Left ventricle myocardium inferior (tissue), 1 donor: ENCODE results near the gene MARK1. TPM values are rescaled to one million over a fixed set of nuclear protein-coding genes. Genes with fewer than 3 reads are reported as not detected.

Experiments used
- DNase-seq: peaks from one replicate; pipeline ENCODE4 v3.0.0-alpha.2; 2020
- H3K27ac ChIP-seq: fragments of 200-600 bp; replicated peaks from 2 replicates; pipeline ENCODE4 v1.8.0; 2021
- H3K27me3 ChIP-seq: fragments of 200-600 bp; 2 replicates; pipeline ENCODE4 v1.8.0; 2021; ENCODE audit warnings: low read depth
- H3K36me3 ChIP-seq: fragments of 200-600 bp; 2 replicates; pipeline ENCODE4 v1.8.0; 2021
- H3K4me1 ChIP-seq: fragments of 200-600 bp; 2 replicates; pipeline ENCODE4 v1.8.0; 2021
- H3K4me3 ChIP-seq: fragments of 200-600 bp; 2 replicates; pipeline ENCODE4 v1.8.0; 2021; ENCODE audit warnings: mild to moderate bottlenecking, moderate library complexity
- H3K9me3 ChIP-seq: fragments of 200-600 bp; replicated peaks from 2 replicates; pipeline ENCODE4 v1.8.0; 2021
- CTCF ChIP-seq: fragments of 200-600 bp; IDR thresholded peaks from 2 replicates; pipeline ENCODE4 v1.8.0; 2021; ENCODE audit warnings: antibody characterized with exemption, mild to moderate bottlenecking, borderline replicate concordance
- intact Hi-C: fragments of 100-400 bp; cut with micrococcal nuclease; formaldehyde crosslinking; loops from one replicate; pipeline ENCODE4 v1.11.0; 2022
- total RNA-seq: library from RNA; stranded (reverse); fragmentation: NEBNext Ultra II Directional; extraction: Animal tissue kit (Norgen Biotek cat#: 25700); gene quantifications from one replicate; pipeline ENCODE4 v1.2.1, GENCODE V29; 2021
- donor health status: DM: no; HTN: yes; CAD: no; lungs with severe emphysema.

Gene MARK1
- total RNA-seq, 1 donor from 2014 or later, result 14.9 TPM

- no peaks in the 10 kb centered on the region for H3K4me1 ChIP-seq
- no peaks in the 10 kb centered on the region for H3K36me3 ChIP-seq
- H3K27me3 ChIP-seq, result no peaks in the 10 kb centered on the region
- TF ChIP-seq CTCF, result no peak
- no peak overlapping the region for H3K4me3 ChIP-seq
- no peaks in the 10 kb centered on the region for H3K9me3 ChIP-seq
- H3K27ac ChIP-seq, result no peak overlapping the region
- DNase-seq, result no peak
- intact Hi-C loops, result no loop called here
These were observed 23.6 kb upstream of the MARK1 start for GRCh38 chr1:220504329-220504728.

- H3K27ac ChIP-seq, result no peak overlapping the region
- no peaks in the 10 kb centered on the region for H3K4me1 ChIP-seq
- no peak for TF ChIP-seq CTCF
- intact Hi-C loops, result no loop called here
- H3K9me3 ChIP-seq, result no peaks in the 10 kb centered on the region
- H3K27me3 ChIP-seq, result no peaks in the 10 kb centered on the region
- H3K36me3 ChIP-seq, result no peaks in the 10 kb centered on the region
- H3K4me3 ChIP-seq, result no peak overlapping the region
- no peak for DNase-seq
These were observed 20.9 kb upstream of the MARK1 start for GRCh38 chr1:220507085-220507484.

GRCh38 chr1:220511179-220511578 is 16.8 kb upstream of the MARK1 start:
- no peaks in the 10 kb centered on the region for H3K27me3 ChIP-seq
- no peaks in the 10 kb centered on the region for H3K36me3 ChIP-seq
- H3K27ac ChIP-seq, result no peak overlapping the region
- intact Hi-C loops, result no loop called here
- H3K4me3 ChIP-seq, result no peak overlapping the region
- no peaks in the 10 kb centered on the region for H3K4me1 ChIP-seq
- no peaks in the 10 kb centered on the region for H3K9me3 ChIP-seq
- no peak for DNase-seq
- TF ChIP-seq CTCF, result no peak

- DNase-seq, result peak; percentile 16
- H3K9me3 ChIP-seq, result no peaks in the 10 kb centered on the region
- H3K27ac ChIP-seq, result no peak overlapping the region
- H3K27me3 ChIP-seq, result no peaks in the 10 kb centered on the region
- intact Hi-C loops, result no loop called here
- peak; percentile 52 for TF ChIP-seq CTCF
- no peaks in the 10 kb centered on the region for H3K36me3 ChIP-seq
- no peaks in the 10 kb centered on the region for H3K4me1 ChIP-seq
- no peak overlapping the region for H3K4me3 ChIP-seq
These were observed 16.2 kb upstream of the MARK1 start for GRCh38 chr1:220511785-220512184.

- Histone ChIP-seq H3K27me3 (no peaks in the 10 kb centered on the region), H3K4me3 (no peak overlapping the region), H3K4me1 (no peaks in the 10 kb centered on the region), H3K9me3 (no peaks in the 10 kb centered on the region), H3K36me3 (no peaks in the 10 kb centered on the region), H3K27ac (no peak overlapping the region)
- no peak for TF ChIP-seq CTCF
- intact Hi-C loops, result no loop called here
- no peak for DNase-seq
These were observed 14.1 kb upstream of the MARK1 start for GRCh38 chr1:220513834-220514233.

- intact Hi-C loops, result no loop called here
- H3K4me1 ChIP-seq, result no peaks in the 10 kb centered on the region
- H3K9me3 ChIP-seq, result no peaks in the 10 kb centered on the region
- H3K27ac ChIP-seq, result no peak overlapping the region
- no peaks in the 10 kb centered on the region for H3K36me3 ChIP-seq
- no peak for DNase-seq
- H3K4me3 ChIP-seq, result no peak overlapping the region
- TF ChIP-seq CTCF, result no peak
- H3K27me3 ChIP-seq, result no peaks in the 10 kb centered on the region
These were observed 13.7 kb upstream of the MARK1 start for GRCh38 chr1:220514256-220514655.
